Activated naive CD4-positive, alpha-beta T cell treated with anti-CD3 and anti-CD28 coated beads for 36 hours (primary cell): ENCODE measurements around the gene RPL28. TPM values are rescaled to one million over a fixed set of nuclear protein-coding genes. Genes with fewer than 3 reads are reported as not detected.
A peak's percentile ranks its signal among the peaks of the same experiment; 100 is the strongest.

Experiments
- CTCF ChIA-PET: fragments of 350-600 bp; sonication (Branson Sonifier 250); formaldehyde crosslinking; loops from one replicate; lab custom pipeline; 2021; ENCODE audit warnings: antibody characterized with exemption; lab: Charles Lee
- DNase-seq: peaks from one replicate; pipeline ENCODE4 v3.0.0-alpha.2; 2020
- H3K27ac Mint-ChIP-seq: one replicate; pipeline ENCODE4 v1.8.0; 2021; ENCODE audit warnings: mild to moderate bottlenecking, mixed read lengths
- H3K27me3 Mint-ChIP-seq: one replicate; pipeline ENCODE4 v1.8.0; 2021; ENCODE audit warnings: low read depth, mixed read lengths
- H3K36me3 Mint-ChIP-seq: one replicate; pipeline ENCODE4 v1.8.0; 2021; ENCODE audit warnings: low read depth, mixed read lengths
- H3K4me1 Mint-ChIP-seq: one replicate; pipeline ENCODE4 v1.8.0; 2021; ENCODE audit warnings: low read depth, mixed read lengths
- H3K4me3 Mint-ChIP-seq: one replicate; pipeline ENCODE4 v1.8.0; 2021; ENCODE audit warnings: mild to moderate bottlenecking, moderate library complexity, mixed read lengths
- H3K9me3 Mint-ChIP-seq: one replicate; pipeline ENCODE4 v1.8.0; 2021; ENCODE audit warnings: mixed read lengths
- intact Hi-C: fragments of 100-400 bp; cut with micrococcal nuclease; formaldehyde crosslinking; loops from one replicate; pipeline ENCODE4 v1.15.1; 2023
- total RNA-seq, 2 experiments: library from RNA; stranded (reverse); gene quantifications; one replicate each; pipeline ENCODE4 v1.2.3, GENCODE V29; 2021

Gene RPL28
- total RNA-seq, 2 experiments from 2014 or later, result 3,327 to 3,354 TPM

- CTCF ChIA-PET, result no interaction called here
- Mint-ChIP-seq H3K4me1 (peaks cover 15% of the 10 kb centered on the region), H3K4me3 (peak overlapping the region; percentile 3), H3K9me3 (no peaks in the 10 kb centered on the region), H3K27ac (no peak overlapping the region), H3K36me3 (no peaks in the 10 kb centered on the region), H3K27me3 (peaks cover 49% of the 10 kb centered on the region)
- no peak for DNase-seq
- intact Hi-C loops, result no loop called here
Observed at GRCh38 chr19:55355213-55355821, 30.4 kb upstream of the RPL28 start.

DNA sequence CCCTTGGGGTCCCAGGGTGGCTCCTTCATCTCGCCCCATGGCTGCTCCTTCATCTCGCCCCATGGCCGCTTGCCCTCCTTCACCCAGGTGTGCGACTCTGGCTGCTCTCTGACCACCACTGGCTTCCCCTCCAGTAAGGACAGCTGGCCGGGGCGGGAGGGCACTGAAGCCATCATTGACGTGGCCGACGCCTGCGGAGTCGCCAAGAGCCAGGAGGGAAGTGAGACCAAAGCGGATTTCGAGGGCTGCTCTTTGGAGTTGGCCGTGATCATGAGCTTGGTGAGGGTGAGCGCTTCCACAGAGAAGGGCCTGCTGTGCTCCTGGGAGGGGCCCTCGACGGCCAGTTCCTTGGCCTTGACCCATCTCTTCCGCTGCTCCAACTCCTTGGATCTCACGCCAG, 27.2 kb upstream of the RPL28 start:
- peaks cover 18% of the 10 kb centered on the region for H3K27me3 Mint-ChIP-seq
- no peak overlapping the region for H3K27ac Mint-ChIP-seq
- CTCF ChIA-PET, result interaction anchor here (1.1 kb wide), 1 partner anchor 19 kb away, joined by 3 read pairs; the partner anchor contains the start of gene KMT5C
- no peaks in the 10 kb centered on the region for H3K9me3 Mint-ChIP-seq
- no peak for DNase-seq
- no peaks in the 10 kb centered on the region for H3K36me3 Mint-ChIP-seq
- no peak overlapping the region for H3K4me3 Mint-ChIP-seq
- intact Hi-C loops, result no loop called here
- peaks cover 4% of the 10 kb centered on the region for H3K4me1 Mint-ChIP-seq

DNA sequence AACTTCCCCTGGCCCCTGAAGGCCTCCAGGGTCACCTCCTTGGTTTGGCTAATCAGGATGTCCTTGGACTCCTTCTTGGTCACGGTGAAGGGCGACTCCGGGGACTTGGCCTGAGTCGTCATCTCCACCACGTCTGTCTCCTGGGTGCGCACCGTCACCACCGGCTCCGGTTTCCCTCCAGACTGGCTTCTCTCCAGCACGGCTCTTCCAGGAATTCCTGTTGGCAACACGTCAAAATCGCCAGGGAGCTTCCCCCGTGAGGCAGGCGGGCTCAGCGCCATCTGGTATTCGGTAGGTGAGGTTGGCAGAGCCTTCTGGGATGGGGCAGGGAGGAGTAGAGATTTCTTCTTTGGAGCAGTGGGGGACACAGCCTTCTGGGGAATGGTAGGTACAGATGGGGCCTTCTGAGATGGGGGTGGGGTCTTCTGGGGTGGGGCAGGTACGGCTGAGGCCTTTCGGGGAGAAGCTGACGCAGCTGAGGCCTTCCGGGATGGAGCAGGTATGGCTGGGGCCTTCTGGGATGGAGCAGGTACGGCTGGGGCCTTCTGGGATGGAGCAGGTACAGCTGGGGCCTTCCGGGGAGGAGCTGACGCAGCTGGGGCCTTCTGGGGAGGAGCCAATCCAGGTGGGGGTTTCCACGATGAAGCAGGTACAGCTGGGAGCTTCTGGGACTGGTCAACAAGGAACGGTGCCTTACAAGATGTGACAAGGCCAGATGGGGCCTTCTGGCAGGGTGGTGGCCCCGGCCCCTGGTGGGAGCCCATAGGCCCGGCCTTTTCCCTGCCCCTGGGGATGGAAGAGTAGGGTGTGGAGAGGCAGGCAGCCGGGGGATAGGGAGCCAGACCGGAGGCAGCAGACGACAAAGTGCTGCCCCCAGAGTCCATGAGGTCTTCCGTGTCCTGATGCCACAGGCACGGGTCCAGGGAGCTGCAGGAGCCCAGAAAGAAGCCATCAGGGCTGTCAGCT, 26.5 kb upstream of the RPL28 start:
- intact Hi-C loops, result no loop called here
- H3K4me1 Mint-ChIP-seq, result no peaks in the 10 kb centered on the region
- no peak overlapping the region for H3K4me3 Mint-ChIP-seq
- H3K27ac Mint-ChIP-seq, result no peak overlapping the region
- CTCF ChIA-PET, result interaction anchor here (1.1 kb wide), 1 partner anchor 20 kb away, joined by 3 read pairs; the partner anchor contains the start of gene KMT5C
- H3K36me3 Mint-ChIP-seq, result no peaks in the 10 kb centered on the region
- no peaks in the 10 kb centered on the region for H3K9me3 Mint-ChIP-seq
- H3K27me3 Mint-ChIP-seq, result peaks cover 14% of the 10 kb centered on the region
- DNase-seq, result no peak

DNA sequence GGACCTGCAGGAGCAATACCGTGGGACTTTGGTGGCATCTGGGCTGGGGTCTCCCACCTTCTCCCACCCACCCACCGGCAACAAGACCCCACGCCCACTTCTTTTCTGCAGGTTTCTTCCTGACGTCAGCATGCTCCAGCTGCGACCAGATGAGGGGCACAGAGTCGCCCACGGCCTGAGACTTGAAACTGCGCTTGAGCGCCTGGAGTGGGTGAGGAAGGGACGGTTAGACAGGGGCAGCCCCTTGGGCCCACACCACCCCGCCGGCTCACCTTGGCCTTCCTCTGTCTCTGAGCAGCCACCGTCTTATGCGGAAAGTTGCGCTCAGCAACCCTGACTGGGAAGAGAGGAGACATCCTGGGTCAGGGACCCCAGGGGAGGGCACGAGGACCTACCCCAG, 24.8 kb upstream of the RPL28 start:
- CTCF ChIA-PET, result no interaction called here
- no peaks in the 10 kb centered on the region for H3K36me3 Mint-ChIP-seq
- no peaks in the 10 kb centered on the region for H3K4me1 Mint-ChIP-seq
- no peak overlapping the region for H3K27ac Mint-ChIP-seq
- no peak for DNase-seq
- intact Hi-C loops, result no loop called here
- H3K27me3 Mint-ChIP-seq, result peaks cover 8% of the 10 kb centered on the region
- no peak overlapping the region for H3K4me3 Mint-ChIP-seq
- no peaks in the 10 kb centered on the region for H3K9me3 Mint-ChIP-seq

- H3K4me1 Mint-ChIP-seq, result no peaks in the 10 kb centered on the region
- intact Hi-C loops, result no loop called here
- CTCF ChIA-PET, result no interaction called here
Observed at GRCh38 chr19:55362174-55362989, 23.4 kb upstream of the RPL28 start.

DNA sequence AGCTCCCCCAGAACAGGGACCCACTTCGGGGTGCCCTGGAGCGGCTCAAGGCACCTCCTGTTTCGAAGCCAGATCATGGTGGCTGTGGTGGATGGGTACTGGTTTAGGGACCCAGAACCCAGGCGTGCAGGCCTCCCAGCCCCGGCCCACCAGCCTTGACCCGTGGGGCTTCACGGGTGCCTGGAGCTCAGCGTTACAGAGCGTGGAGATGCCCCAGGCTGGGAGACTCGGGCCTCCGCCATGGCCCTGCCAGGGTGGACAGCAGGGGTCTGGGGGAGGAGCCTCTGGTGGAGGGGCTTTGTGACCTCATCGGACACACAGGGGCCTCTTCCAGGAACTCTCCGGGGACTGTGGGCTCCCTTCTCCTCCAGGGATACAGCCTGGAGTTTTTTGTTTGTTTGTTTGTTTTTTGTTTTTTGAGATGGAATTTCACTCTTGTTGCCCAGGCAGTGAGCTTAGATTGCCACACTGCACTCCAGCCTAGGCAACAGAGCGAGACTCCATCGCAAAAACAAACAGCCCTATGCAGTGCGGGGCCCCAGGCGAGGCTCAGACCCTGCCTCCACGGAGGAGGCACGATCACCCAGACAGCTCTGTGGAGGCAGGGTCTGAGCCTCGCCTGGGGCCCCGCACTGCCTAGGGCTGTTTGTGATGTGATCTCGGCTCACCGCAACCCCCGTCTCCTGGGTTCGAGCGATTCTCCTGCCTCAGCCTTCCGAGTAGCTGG, 22.6 kb upstream of the RPL28 start, which contains the start of gene GARIN5B:
Gene GARIN5B, minus strand, starts transcription at position 271 of the 727 bp plus-strand sequence. Its CDS starts 194 bp downstream, at position 77.
- Mint-ChIP-seq H3K4me3 (no peak within 1 kb of the TSS), H3K9me3 (no peaks in the 10 kb centered on the region), H3K36me3 (no peaks in the 10 kb centered on the region), H3K27me3 (peaks cover 6% of the 10 kb centered on the region), H3K4me1 (no peaks in the 10 kb centered on the region), H3K27ac (no peak within 1 kb of the TSS)
- DNase-seq, result no peak
- intact Hi-C loops, result no loop called here
- CTCF ChIA-PET, result no interaction called here

More at GRCh38 chr19:55362174-55362989, 23.4 kb upstream of the RPL28 start:
- no peak overlapping the region for H3K4me3 Mint-ChIP-seq
- H3K27me3 Mint-ChIP-seq, result peaks cover 7% of the 10 kb centered on the region
- no peak for DNase-seq
- no peaks in the 10 kb centered on the region for H3K9me3 Mint-ChIP-seq
- no peaks in the 10 kb centered on the region for H3K36me3 Mint-ChIP-seq
- H3K27ac Mint-ChIP-seq, result no peak overlapping the region

DNA sequence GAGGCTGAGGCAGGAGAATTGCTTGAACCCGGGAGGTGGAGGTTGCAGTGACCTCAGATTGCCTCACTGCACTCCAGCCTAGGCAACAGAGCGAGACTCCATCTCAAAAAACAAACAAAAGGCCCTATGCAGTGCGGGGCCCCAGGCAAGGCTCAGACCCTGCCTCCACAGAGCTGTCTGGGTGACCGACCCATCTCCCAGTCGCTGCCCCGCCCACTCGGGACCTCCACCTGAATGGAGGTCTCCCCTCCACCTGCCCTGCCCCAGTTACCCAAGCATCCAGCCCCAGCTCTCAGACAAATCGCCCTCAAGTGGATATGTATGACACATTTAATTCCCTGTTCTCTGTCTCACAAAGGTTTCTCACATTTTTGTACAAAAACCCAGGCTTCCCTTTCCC, 20.5 kb upstream of the RPL28 start:
- Mint-ChIP-seq H3K9me3 (no peaks in the 10 kb centered on the region), H3K36me3 (no peaks in the 10 kb centered on the region), H3K4me1 (peaks cover 4% of the 10 kb centered on the region), H3K4me3 (no peak overlapping the region), H3K27me3 (peaks cover 14% of the 10 kb centered on the region), H3K27ac (no peak overlapping the region)
- CTCF ChIA-PET, result interaction anchor here (0.7 kb wide), 1 partner anchor 1127 kb away, joined by 3 read pairs; no protein-coding TSS in a partner anchor
- intact Hi-C loops, result no loop called here
- no peak for DNase-seq

GRCh38 chr19:55365964-55366363, 19.8 kb upstream of the RPL28 start:
- no peak overlapping the region for H3K27ac Mint-ChIP-seq
- no peaks in the 10 kb centered on the region for H3K9me3 Mint-ChIP-seq
- H3K4me3 Mint-ChIP-seq, result no peak overlapping the region
- intact Hi-C loops, result no loop called here
- H3K4me1 Mint-ChIP-seq, result peaks cover 7% of the 10 kb centered on the region
- DNase-seq, result no peak
- peaks cover 20% of the 10 kb centered on the region for H3K27me3 Mint-ChIP-seq
- CTCF ChIA-PET, result no interaction called here
- no peaks in the 10 kb centered on the region for H3K36me3 Mint-ChIP-seq

DNA sequence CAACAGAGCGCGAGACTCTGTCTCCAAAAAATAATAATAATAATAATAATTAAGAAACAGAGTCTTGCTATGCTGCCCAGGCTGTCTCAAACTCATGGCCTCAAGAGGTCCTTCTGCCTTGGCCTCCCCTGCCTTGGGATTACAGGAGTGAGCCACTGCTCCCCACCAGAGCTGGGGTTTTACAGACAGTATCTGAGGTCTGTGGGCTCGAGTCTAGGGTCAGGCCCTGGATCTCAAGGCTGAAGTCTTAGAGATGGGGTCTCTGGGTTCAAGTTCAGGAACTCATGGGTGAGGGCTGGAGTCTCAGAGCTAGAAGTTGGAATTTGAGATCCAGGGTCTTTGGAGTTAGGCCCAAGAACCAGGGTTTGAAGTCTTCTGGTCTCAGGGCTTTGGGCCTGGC, 18.9 kb upstream of the RPL28 start:
- Mint-ChIP-seq H3K36me3 (no peaks in the 10 kb centered on the region), H3K4me1 (peaks cover 9% of the 10 kb centered on the region), H3K4me3 (no peak overlapping the region), H3K27me3 (peaks cover 29% of the 10 kb centered on the region), H3K27ac (no peak overlapping the region), H3K9me3 (no peaks in the 10 kb centered on the region)
- CTCF ChIA-PET, result no interaction called here
- intact Hi-C loops, result no loop called here
- no peak for DNase-seq

- H3K9me3 Mint-ChIP-seq, result no peaks in the 10 kb centered on the region
- peaks cover 39% of the 10 kb centered on the region for H3K27me3 Mint-ChIP-seq
- no peak for DNase-seq
- H3K4me3 Mint-ChIP-seq, result no peak overlapping the region
- H3K36me3 Mint-ChIP-seq, result no peaks in the 10 kb centered on the region
- CTCF ChIA-PET, result no interaction called here
- intact Hi-C loops, result no loop called here
- H3K4me1 Mint-ChIP-seq, result peaks cover 14% of the 10 kb centered on the region
- H3K27ac Mint-ChIP-seq, result no peak overlapping the region
Observed at GRCh38 chr19:55368106-55368505, 17.6 kb upstream of the RPL28 start.

DNA sequence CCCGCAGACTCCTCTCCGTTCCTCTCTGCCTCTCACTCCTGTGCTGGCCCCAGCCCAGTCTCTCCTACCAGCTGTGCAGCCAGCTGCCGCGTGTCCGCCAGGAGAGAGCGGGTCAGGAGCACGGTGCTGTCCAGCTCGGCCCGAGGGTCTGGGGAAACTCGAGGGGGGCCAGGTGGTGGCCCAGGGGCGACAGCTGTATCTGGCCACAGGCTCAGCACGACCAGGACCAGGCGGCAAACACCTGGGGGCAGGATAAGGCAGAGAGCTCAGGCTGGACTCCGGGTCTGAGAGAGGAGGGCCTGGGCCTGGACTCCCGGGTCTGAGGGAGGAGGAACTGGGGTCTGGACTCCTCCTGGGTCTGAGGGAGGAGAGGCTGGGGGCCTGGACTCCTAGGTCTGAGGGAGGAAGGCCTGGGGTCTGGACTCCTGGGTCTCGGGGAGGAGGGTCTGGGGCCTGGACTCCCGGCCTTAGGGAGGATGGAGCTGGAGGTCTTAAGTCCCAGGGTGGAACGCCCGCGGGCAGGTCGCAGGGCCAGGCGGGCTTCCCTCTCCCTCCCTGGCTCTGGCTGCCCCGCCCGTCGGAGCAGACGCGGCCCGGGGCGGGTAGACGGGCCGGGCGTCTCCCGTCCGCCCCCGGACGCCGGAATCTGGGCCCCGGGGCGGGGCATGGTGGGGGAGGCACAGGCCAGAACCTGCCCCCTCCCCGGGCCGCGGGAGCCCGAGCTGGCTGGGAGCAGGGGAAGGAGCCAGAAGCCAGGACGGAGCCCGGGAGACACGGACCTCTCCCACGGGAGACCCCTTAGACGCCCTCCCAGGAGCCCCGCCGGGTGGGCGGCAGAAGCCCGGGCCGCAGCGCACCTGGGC, 16.8 kb upstream of the RPL28 start:
- Mint-ChIP-seq H3K4me3 (no peak overlapping the region), H3K27me3 (peaks cover 45% of the 10 kb centered on the region), H3K36me3 (no peaks in the 10 kb centered on the region), H3K9me3 (no peaks in the 10 kb centered on the region), H3K27ac (no peak overlapping the region), H3K4me1 (peaks cover 18% of the 10 kb centered on the region)
- DNase-seq, result no peak
- CTCF ChIA-PET, result interaction anchor here (0.7 kb wide), 1 partner anchor 47 kb away, joined by 3 read pairs; no protein-coding TSS in a partner anchor
- intact Hi-C loops, result no loop called here
